ENCODE measurements around the gene PPP4R2. TPM values are rescaled to one million over a fixed set of nuclear protein-coding genes. Genes with fewer than 3 reads are reported as not detected.

PPP4R2 gene
- total and polyA plus RNA-seq, 12 donors = 9.8 to 75.4 (median 47.9) TPM

DNA sequence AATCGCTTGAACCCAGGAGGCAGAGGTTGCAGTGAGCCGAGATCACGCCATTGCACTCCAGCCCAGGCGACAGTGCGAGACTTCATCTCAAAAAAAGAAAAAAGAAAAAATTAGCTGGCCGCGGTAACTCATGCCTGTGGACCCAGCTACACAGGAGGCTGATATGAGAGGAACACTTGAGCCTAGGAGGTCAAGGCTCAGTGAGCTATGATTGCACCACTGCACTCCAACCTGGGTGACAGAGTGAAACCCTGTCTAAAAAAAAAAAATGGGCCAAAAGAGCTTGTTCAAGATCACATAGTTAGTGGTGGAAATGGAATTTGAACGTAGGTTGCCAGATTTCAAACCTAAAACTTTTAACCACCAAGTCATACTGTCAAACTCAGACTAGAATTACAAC is 46.2 kb upstream of the PPP4R2 start:
- Histone ChIP-seq H3K9me3 (no peaks in the 10 kb centered on the region), H3K4me3 (no peak overlapping the region), H3K27me3 (no peaks in the 10 kb centered on the region), H3K4me1 (peaks cover 0 to 6% (median 3%) of the 10 kb centered on the region in 9 donors), H3K27ac (no peak overlapping the region), H3K36me3 (peaks cover 0 to 6% (median 0%) of the 10 kb centered on the region in 9 donors)
- ATAC-seq (no peak), DNase-seq (no peak)
- intact Hi-C loops (cut with DNase I) = loop anchor here in 1 of 10 donors (5.0 kb wide), 1 partner anchor 97 kb away; no protein-coding TSS in a partner anchor
- WGBS, 2 donors = 94 to 97% methylated on average over 8 of the region's 8 CpGs
- TF ChIP-seq, protein P1, sequence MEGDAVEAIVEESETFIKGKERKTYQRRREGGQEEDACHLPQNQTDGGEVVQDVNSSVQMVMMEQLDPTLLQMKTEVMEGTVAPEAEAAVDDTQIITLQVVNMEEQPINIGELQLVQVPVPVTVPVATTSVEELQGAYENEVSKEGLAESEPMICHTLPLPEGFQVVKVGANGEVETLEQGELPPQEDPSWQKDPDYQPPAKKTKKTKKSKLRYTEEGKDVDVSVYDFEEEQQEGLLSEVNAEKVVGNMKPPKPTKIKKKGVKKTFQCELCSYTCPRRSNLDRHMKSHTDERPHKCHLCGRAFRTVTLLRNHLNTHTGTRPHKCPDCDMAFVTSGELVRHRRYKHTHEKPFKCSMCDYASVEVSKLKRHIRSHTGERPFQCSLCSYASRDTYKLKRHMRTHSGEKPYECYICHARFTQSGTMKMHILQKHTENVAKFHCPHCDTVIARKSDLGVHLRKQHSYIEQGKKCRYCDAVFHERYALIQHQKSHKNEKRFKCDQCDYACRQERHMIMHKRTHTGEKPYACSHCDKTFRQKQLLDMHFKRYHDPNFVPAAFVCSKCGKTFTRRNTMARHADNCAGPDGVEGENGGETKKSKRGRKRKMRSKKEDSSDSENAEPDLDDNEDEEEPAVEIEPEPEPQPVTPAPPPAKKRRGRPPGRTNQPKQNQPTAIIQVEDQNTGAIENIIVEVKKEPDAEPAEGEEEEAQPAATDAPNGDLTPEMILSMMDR (IDR thresholded peaks at IDR 0.05) = no peak

DNA sequence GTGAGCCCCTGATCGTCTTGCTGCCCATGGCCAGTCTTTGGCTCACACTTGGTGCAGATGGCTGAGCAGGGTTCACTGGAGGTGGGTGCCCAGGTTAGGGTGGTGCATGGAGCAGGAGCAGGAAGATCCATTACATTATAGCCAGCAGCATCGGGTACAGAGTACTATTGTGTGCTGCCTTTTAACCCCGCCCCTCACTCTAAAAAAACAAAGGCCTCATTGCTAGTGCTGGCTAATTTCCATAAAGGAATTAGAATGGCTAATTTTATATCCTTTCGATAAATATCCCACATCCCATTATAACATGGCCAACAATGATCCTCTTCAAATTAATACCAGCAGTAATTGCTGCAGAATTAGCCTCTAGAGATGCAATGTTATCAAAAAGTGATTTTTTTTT is 45.8 kb upstream of the PPP4R2 start:
- Histone ChIP-seq H3K36me3 (peaks cover 0 to 10% (median 0%) of the 10 kb centered on the region in 9 donors), H3K27me3 (no peaks in the 10 kb centered on the region), H3K9me3 (no peaks in the 10 kb centered on the region), H3K4me3 (no peak overlapping the region), H3K4me1 (peaks cover 0 to 2% (median 0%) of the 10 kb centered on the region in 9 donors), H3K27ac (no peak overlapping the region)
- TF ChIP-seq, protein P1 (IDR thresholded peaks at IDR 0.05) = no peak
- DNase-seq (no peak), ATAC-seq (no peak)
- 59 to 68% methylated on average over 4 of the region's 4 CpGs for WGBS, 2 donors
- intact Hi-C loops (cut with DNase I) = loop anchor here in 1 of 10 donors (5.0 kb wide), 1 partner anchor 96 kb away; no protein-coding TSS in a partner anchor

DNA sequence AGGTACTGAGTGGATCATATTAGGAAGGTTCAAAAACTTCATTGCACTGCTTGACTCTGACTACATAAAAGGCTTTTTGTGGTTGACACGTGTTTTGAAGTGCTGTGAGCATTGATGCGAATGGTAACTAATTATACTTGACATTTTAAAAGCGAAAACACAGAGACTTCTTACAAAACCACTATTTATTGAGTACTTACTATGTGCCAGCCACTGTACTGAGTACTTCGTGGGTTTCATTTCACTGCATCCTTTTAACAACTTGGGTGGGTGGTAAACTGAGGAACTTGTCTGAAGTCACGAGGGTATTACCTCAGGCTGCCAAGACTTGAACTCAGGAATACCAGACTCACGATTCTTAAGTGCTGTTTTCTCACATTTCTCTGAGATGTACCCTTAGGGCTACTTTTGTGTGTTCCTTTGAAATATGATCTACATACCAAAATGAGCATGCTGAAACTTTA is 45.3 kb upstream of the PPP4R2 start:
- TF ChIP-seq, protein P1 (IDR thresholded peaks at IDR 0.05) = no peak

DNA sequence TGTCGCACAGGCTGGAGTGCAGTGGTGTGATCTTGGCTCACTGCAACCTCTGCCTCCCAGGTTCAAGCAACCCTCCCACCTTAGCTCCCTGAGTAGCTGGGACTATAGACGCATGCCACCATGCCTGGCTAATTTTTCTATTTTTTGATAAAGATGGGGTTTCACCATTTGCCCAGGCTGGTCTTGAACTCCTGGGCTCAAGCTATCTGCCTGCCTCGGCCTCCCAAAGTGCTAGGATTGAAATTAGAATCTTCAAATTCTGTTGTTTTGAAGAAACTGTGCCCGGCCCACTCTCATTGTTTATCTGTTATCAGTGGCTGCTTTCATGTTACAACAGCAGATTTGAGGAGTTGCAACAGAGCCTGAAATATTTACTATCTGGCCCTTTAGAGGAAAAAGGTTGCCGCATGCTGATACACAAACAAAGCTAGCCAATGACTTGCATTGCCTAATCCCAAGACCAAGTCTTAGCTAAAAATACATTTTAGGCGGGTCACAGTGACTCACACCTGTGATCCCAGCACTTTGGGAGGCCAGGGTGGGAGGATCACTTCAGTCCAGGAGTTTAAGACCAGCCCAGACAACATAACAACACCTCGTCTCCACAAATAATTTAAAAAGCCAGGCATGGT is 43.2 kb upstream of the PPP4R2 start:
- no peak overlapping the region for H3K27ac ChIP-seq
- H3K4me3 ChIP-seq = no peak overlapping the region
- H3K9me3 ChIP-seq = no peaks in the 10 kb centered on the region
- ATAC-seq (peak in 1 of 8 donors; percentile 9), DNase-seq (no peak)
- intact Hi-C loops (cut with DNase I) = loop anchor here in 1 of 10 donors (5.0 kb wide), 1 partner anchor 94 kb away; no protein-coding TSS in a partner anchor
- H3K36me3 ChIP-seq = peaks cover 0 to 14% (median 0%) of the 10 kb centered on the region in 9 donors
- H3K4me1 ChIP-seq = peaks cover 0 to 13% (median 1%) of the 10 kb centered on the region in 9 donors
- no peaks in the 10 kb centered on the region for H3K27me3 ChIP-seq
- TF ChIP-seq, protein P1 (IDR thresholded peaks at IDR 0.05) = no peak
- 88 to 90% methylated on average over 7 of the region's 7 CpGs for WGBS, 2 donors

More for the DNA sequence above, 45.3 kb upstream of the PPP4R2 start:
- Histone ChIP-seq H3K4me3 (no peak overlapping the region), H3K27me3 (no peaks in the 10 kb centered on the region), H3K36me3 (peaks cover 0 to 14% (median 0%) of the 10 kb centered on the region in 9 donors), H3K27ac (no peak overlapping the region), H3K4me1 (no peaks in the 10 kb centered on the region), H3K9me3 (no peaks in the 10 kb centered on the region)
- ATAC-seq (no peak), DNase-seq (no peak)
- WGBS, 2 donors = 80 to 93% methylated on average over 6 of the region's 6 CpGs
- intact Hi-C loops (cut with DNase I) = loop anchor here in 1 of 10 donors (5.0 kb wide), 1 partner anchor 96 kb away; no protein-coding TSS in a partner anchor
